Immature natural killer cell (primary cell): ENCODE data around the gene KCNMB2. TPM values are rescaled to one million over a fixed set of nuclear protein-coding genes. Genes with fewer than 3 reads are reported as not detected.

Experiments used
- DNase-seq, 3 donors: peaks; one replicate each; pipeline ENCODE4 v3.0.0; 2022; ENCODE audit warnings: mixed read lengths in 1 of 3
- H3K27ac Mint-ChIP-seq, 6 donors: one replicate each; pipeline ENCODE4 v1.8.0; 2020; ENCODE audit warnings: mixed read lengths in 6 of 6, mild to moderate bottlenecking in 5 of 6, inconsistent platforms in 4 of 6, moderate library complexity in 3 of 6
- H3K27me3 Mint-ChIP-seq, 3 donors: one replicate each; pipeline ENCODE4 v1.8.0; 2020 to 2021; ENCODE audit warnings: low read depth in 3 of 3, mild to moderate bottlenecking in 3 of 3, mixed read lengths in 3 of 3, moderate library complexity in 3 of 3, inconsistent platforms in 1 of 3
- H3K36me3 Mint-ChIP-seq, 3 donors: one replicate each; pipeline ENCODE4 v1.8.0; 2020; ENCODE audit warnings: mixed read lengths in 3 of 3, inconsistent platforms in 2 of 3, mild to moderate bottlenecking in 2 of 3
- H3K4me1 Mint-ChIP-seq, 2 donors: one replicate each; pipeline ENCODE4 v1.8.0; 2020; ENCODE audit warnings: inconsistent platforms in 2 of 2, mild to moderate bottlenecking in 2 of 2, mixed read lengths in 2 of 2, moderate library complexity in 1 of 2
- H3K4me3 Mint-ChIP-seq, 5 donors: one replicate each; pipeline ENCODE4 v1.8.0; 2020; ENCODE audit warnings: mild to moderate bottlenecking in 5 of 5, mixed read lengths in 5 of 5, inconsistent platforms in 3 of 5, moderate library complexity in 3 of 5
- H3K9me3 Mint-ChIP-seq, 6 donors: one replicate each; pipeline ENCODE4 v1.8.0; 2020; ENCODE audit warnings: mild to moderate bottlenecking in 6 of 6, mixed read lengths in 6 of 6, inconsistent platforms in 4 of 6, moderate library complexity in 3 of 6
- polyA plus RNA-seq, 3 donors: library from polyadenylated mRNA; unstranded; fragments of 300-500 nt; fragmentation: Illumina TruSeq; gene quantifications; one replicate each; pipeline ENCODE4 v1.2.3, GENCODE V29; 2021

Gene KCNMB2
- polyA plus RNA-seq, 3 donors from 2014 or later = not detected

DNA sequence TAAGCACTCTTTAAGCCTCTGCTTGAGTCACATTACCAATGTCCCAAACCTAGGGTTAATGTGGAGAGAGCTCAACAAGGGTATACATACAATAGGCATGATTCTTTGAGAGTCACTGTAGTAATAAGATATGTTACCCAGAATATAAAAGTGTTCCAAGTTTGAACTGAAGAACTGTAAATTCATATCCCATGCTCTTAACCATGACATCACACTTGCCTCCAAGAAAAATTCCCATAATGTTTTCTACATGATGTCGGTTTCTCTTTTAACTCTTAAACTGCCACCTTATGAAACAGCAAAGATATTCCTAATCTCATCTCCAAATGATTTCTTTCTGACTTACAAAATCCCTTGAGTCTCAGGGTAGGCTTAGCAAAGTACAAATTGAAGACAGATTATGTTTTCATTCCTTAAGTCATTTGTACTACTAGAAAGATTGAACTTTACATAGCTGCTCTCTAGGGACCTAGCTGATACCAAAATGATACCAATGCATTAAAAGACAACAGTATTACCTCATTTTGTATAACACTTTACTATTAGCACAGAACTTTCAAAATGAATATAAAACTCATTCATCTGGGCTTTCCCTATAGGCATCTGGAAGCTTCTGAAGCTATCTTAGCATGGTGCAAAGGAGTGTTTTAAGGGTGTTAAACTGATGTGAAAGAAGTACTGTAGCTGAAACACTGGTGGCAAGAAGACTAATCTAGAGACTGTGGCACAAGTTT, 127.1 kb downstream of the KCNMB2 start:
- no peaks in the 10 kb centered on the region for H3K36me3 Mint-ChIP-seq
- H3K27me3 Mint-ChIP-seq = peaks cover 0 to 1% (median 0%) of the 10 kb centered on the region in 3 donors
- no peak overlapping the region for H3K27ac Mint-ChIP-seq
- no peak for DNase-seq
- no peak overlapping the region for H3K4me3 Mint-ChIP-seq
- no peaks in the 10 kb centered on the region for H3K4me1 Mint-ChIP-seq
- peaks cover 0 to 7% (median 2%) of the 10 kb centered on the region in 6 donors for H3K9me3 Mint-ChIP-seq

DNA sequence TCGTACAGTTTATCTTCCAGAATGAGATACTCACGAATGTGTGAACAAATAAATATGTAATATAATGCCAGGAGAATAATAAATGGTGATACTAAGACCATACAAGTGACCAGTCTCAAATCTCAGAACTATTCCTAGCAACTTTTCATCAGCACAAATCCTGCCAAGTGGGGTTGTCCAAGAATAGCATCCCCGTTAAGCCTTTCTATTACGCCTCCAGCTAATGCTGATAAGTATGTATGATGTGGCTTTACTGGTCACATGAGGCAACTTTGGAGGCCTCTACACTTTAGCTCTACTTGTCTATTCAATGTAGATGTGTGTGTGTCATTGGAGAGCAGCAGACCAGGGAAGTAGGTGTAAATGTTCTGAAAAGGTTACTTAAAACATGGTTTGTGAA, 129.5 kb downstream of the KCNMB2 start:
- Mint-ChIP-seq H3K9me3 (peaks cover 0 to 4% (median 2%) of the 10 kb centered on the region in 6 donors), H3K27me3 (peaks cover 0 to 3% (median 2%) of the 10 kb centered on the region in 3 donors), H3K4me1 (no peaks in the 10 kb centered on the region), H3K36me3 (no peaks in the 10 kb centered on the region), H3K4me3 (no peak overlapping the region), H3K27ac (no peak overlapping the region)
- DNase-seq = no peak

DNA sequence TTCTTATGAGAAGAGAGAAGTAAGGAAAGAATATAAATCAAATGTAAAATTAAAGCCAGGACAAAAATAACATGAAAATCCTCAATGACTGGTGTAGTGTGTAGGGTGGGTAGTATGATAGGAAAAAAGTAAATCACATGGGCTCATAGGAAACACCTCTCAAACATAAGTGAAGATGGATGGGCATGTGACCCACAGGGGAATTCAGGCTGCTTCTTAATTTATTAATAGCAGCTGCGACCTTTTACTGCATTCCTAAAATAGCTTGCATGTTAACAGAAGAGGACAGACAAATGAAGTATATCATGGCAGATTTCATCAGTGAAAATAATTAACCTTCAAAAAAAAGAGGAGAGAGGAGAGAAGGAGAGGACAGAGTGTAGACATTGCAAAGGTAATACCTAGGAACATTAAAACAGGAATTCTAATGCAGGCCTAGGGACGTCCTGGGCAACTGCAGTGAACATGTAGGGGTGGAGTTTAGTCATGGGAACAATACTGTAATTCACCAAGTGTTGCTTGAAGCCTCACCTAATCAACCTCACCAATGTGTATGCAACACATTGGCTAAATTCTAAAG, 132.9 kb downstream of the KCNMB2 start:
- Mint-ChIP-seq H3K9me3 (peaks cover 0 to 2% (median under 1%) of the 10 kb centered on the region in 6 donors), H3K36me3 (no peaks in the 10 kb centered on the region), H3K4me1 (no peaks in the 10 kb centered on the region), H3K4me3 (no peak overlapping the region), H3K27me3 (peaks cover 0 to 2% (median 2%) of the 10 kb centered on the region in 3 donors), H3K27ac (no peak overlapping the region)
- DNase-seq = no peak

DNA sequence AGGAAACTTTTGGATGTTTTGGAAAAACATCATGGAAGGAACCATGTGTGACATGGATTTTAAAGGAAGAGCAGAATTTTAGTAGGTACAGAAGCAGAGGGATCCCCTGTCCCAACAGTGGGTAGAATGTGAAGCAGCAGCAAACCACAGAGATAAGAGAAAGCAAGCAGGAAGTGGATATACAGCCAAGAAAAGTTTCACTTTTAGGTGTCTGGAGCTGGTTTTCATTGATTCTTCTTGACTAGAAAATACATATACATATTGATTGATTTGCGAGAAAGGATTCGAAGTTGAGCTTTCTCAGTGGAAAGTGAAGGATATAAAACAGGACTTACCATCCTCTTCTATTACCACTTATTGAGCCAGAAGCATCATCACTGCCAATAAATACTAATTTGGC, 133.5 kb downstream of the KCNMB2 start:
- DNase-seq = no peak
- no peak overlapping the region for H3K27ac Mint-ChIP-seq

DNA sequence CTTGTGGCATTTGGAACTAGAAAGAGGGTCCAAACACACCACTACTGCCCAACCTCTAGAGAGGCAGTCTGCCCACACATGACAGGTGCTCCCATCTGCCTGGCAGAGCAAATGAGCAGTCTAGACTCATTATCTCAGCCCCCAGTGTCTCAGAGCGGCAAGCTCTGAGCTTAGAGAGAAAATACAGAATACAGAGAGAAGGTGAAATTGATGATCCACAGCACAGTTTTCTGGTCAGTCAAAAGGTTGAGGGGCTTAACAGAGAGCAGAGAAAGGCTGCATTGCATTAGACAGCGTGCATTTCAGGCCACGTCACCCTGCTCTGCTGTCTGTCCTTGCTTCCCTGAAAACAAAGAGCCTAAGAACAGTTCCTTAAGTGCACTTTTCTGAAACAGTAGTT, 135.1 kb downstream of the KCNMB2 start:
- Mint-ChIP-seq H3K27me3 (peaks cover 0 to 2% (median 2%) of the 10 kb centered on the region in 3 donors), H3K27ac (no peak overlapping the region), H3K4me3 (no peak overlapping the region), H3K9me3 (peaks cover 0 to 2% (median 0%) of the 10 kb centered on the region in 6 donors), H3K4me1 (no peaks in the 10 kb centered on the region), H3K36me3 (no peaks in the 10 kb centered on the region)
- no peak for DNase-seq

More for the DNA sequence above, 133.5 kb downstream of the KCNMB2 start:
- Mint-ChIP-seq H3K4me1 (no peaks in the 10 kb centered on the region), H3K9me3 (peaks cover 0 to 2% (median 0%) of the 10 kb centered on the region in 6 donors), H3K4me3 (no peak overlapping the region), H3K36me3 (no peaks in the 10 kb centered on the region), H3K27me3 (peaks cover 0 to 2% (median 2%) of the 10 kb centered on the region in 3 donors)

DNA sequence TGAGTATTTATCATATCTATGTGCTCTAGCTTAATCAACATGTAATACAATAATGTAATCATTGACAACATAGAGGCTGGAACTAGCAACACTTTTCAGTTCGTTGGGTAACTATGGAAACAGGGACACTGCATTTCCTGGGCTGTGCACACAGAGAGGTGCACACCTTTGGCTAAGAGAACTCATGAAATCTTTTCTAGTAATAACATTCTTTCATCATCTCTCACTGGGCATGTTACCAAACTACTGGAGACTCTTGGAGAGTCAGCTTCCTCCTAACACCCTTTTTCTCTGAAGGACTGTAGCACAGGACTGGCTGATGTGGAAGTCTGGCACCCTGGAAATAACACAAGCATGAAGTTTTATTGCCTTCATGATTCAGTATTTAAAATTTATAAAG, 135.6 kb downstream of the KCNMB2 start:
- Mint-ChIP-seq H3K27me3 (peaks cover 0 to 2% (median 2%) of the 10 kb centered on the region in 3 donors), H3K4me3 (no peak overlapping the region), H3K9me3 (peaks cover 0 to 2% (median 0%) of the 10 kb centered on the region in 6 donors), H3K27ac (no peak overlapping the region), H3K4me1 (no peaks in the 10 kb centered on the region), H3K36me3 (no peaks in the 10 kb centered on the region)
- DNase-seq = no peak

DNA sequence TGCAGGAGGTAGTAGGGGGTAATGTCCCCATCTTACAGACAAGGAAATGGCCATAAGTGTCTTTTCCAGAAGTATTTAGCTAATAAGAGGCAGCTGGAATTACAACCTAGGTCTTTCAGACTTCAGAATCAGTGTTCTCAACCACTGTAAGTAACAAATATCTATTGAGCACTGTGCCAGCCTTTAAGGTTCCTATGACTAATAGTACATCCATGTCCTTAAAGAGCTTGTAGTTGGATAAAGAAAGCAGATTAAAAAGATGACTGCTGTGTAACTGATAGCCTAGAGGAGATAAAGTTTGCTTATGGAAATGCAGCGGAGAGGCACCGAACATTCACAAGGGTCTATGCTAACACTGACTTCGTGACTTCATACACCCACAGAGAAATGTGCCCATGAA, 136.0 kb downstream of the KCNMB2 start:
- Mint-ChIP-seq H3K4me3 (no peak overlapping the region), H3K9me3 (peaks cover 0 to 2% (median 0%) of the 10 kb centered on the region in 6 donors), H3K4me1 (no peaks in the 10 kb centered on the region), H3K27ac (no peak overlapping the region), H3K27me3 (peaks cover 0 to 2% (median 2%) of the 10 kb centered on the region in 3 donors), H3K36me3 (no peaks in the 10 kb centered on the region)
- DNase-seq = no peak

DNA sequence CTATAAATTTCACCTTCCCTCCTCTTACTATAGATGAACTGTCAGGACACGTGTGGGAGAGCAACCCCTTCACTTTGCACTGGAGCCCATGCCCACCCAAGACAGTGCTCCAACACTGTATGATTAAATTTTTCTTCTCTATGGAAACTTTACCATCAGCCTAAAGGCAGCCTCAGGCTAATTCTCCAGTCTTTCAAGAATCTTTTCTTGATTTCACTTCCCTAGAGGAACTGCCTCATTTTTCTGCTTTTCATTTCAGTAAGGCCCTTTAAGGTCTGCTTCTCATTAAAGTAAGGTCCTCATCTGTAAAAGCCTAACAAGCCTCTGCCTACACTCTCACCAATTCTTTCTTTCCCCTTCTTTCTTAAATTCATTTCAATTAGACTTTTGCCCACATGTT, 137.3 kb downstream of the KCNMB2 start:
- H3K9me3 Mint-ChIP-seq = peaks cover 0 to 8% (median under 1%) of the 10 kb centered on the region in 6 donors
- H3K36me3 Mint-ChIP-seq = no peaks in the 10 kb centered on the region
- no peak overlapping the region for H3K4me3 Mint-ChIP-seq
- no peak for DNase-seq
- H3K4me1 Mint-ChIP-seq = no peaks in the 10 kb centered on the region
- peaks cover 0 to 2% (median under 1%) of the 10 kb centered on the region in 3 donors for H3K27me3 Mint-ChIP-seq
- H3K27ac Mint-ChIP-seq = no peak overlapping the region

DNA sequence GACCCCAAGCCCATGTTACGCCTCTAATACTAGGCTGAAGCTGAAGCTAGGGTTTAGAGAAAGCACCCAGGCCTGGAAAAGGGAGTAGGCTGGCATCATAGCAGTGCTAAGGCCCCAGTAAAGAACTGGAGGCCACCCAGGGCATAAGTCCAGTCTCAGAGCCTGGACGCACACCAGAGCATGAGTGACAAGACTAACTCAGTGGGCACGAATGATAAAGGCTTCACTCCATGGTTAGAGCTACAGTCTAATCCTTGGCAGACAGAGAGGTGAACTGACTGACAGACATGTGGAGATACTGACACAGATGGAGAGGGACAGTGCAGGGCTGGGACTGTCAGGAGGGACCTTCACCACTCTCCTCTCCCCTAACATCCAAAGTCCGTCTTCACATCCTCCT, 139.8 kb downstream of the KCNMB2 start:
- H3K4me1 Mint-ChIP-seq = no peaks in the 10 kb centered on the region
- H3K4me3 Mint-ChIP-seq = no peak overlapping the region
- DNase-seq = no peak
- H3K9me3 Mint-ChIP-seq = peaks cover 0 to 8% (median under 1%) of the 10 kb centered on the region in 6 donors
- no peaks in the 10 kb centered on the region for H3K27me3 Mint-ChIP-seq
- H3K27ac Mint-ChIP-seq = no peak overlapping the region
- no peaks in the 10 kb centered on the region for H3K36me3 Mint-ChIP-seq

DNA sequence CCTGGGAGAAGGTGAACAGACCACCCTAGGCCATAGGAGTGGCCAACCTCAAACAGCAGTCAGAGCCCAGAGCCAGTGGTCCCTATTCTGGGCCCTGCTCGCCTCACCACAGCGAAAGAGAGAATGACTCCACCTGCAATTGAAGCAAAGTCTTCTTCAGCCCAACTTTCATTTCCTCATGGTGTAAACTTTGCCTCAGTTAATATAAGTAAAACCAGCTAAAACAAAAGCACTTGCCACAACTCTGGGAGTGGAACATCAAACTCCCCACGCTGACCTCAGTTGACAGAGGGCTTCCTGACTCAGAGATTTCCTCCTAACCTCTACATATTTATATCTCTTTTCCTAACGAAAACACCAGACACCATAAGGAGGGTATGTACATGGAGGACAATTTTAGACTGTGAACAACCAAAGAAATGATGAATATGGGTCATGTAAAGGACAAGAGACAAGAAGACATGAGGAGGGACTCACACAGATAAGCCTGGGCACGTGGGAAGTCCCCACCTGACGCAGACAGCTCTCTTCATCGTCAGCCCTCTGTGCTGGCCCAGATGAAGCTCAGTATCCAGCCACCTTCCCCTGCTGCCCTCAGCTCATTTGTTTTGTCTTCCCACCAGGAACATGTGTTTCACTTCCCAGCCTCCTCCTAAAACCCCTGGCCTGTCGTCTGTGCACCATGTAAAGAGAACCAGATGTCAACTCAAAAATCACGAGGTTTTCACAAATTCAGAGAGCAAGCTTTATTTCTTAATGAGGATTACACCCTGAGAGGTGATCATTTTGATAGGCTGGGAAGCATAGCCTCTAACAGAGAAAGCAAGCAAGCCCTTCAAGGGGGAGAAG, 140.9 kb downstream of the KCNMB2 start:
- H3K36me3 Mint-ChIP-seq = no peaks in the 10 kb centered on the region
- no peak overlapping the region for H3K27ac Mint-ChIP-seq
- DNase-seq = no peak
- peaks cover 0 to 14% (median under 1%) of the 10 kb centered on the region in 6 donors for H3K9me3 Mint-ChIP-seq
- no peak overlapping the region for H3K4me3 Mint-ChIP-seq
- H3K27me3 Mint-ChIP-seq = no peaks in the 10 kb centered on the region
- H3K4me1 Mint-ChIP-seq = no peaks in the 10 kb centered on the region

DNA sequence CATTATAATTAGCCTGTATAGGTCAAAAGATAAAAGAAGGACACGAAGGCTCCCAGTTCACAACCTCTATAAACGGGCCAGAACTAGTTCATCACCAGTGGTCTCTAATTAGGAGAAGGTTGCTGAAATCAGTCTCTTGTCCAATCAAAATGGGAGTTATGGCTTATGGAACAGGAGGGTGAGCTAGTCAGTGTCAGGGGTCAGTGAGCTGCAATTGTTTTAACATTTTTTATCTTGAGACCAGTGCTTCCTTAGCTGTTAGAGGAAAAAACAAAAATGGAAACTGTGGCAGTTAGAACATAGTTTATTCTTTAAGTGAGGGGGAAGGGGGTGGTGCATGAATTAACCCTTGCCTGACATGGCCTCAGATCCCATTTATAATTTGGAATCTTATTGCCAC, 141.7 kb downstream of the KCNMB2 start:
- no peak overlapping the region for H3K27ac Mint-ChIP-seq
- H3K4me1 Mint-ChIP-seq = no peaks in the 10 kb centered on the region
- H3K4me3 Mint-ChIP-seq = no peak overlapping the region
- peaks cover 0 to 15% (median 2%) of the 10 kb centered on the region in 6 donors for H3K9me3 Mint-ChIP-seq
- no peaks in the 10 kb centered on the region for H3K36me3 Mint-ChIP-seq
- DNase-seq = no peak
- H3K27me3 Mint-ChIP-seq = no peaks in the 10 kb centered on the region

DNA sequence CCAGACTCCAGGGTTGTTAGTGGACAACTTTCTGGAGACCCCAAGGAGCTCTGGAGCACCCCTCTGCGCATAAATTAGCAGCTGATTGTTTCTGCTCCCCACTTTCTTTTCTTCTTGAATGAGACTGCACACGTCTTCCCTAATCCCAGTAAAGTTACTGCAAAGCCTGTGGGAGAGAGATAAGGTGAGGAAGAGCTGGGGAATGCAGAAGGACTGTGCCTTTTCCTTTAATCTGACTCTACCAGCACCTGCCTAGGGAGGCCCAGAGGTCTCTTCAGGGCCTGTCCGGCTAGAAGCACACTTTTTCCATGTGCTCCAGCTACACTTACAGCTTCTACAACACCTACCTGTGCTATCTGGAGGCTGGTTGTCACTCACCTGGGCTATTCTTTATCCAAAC, 143.8 kb downstream of the KCNMB2 start:
- no peak overlapping the region for H3K27ac Mint-ChIP-seq
- no peak overlapping the region for H3K4me3 Mint-ChIP-seq
- H3K27me3 Mint-ChIP-seq = no peaks in the 10 kb centered on the region
- DNase-seq = no peak
- H3K36me3 Mint-ChIP-seq = no peaks in the 10 kb centered on the region
- peaks cover 0 to 15% (median 2%) of the 10 kb centered on the region in 6 donors for H3K9me3 Mint-ChIP-seq
- no peaks in the 10 kb centered on the region for H3K4me1 Mint-ChIP-seq

DNA sequence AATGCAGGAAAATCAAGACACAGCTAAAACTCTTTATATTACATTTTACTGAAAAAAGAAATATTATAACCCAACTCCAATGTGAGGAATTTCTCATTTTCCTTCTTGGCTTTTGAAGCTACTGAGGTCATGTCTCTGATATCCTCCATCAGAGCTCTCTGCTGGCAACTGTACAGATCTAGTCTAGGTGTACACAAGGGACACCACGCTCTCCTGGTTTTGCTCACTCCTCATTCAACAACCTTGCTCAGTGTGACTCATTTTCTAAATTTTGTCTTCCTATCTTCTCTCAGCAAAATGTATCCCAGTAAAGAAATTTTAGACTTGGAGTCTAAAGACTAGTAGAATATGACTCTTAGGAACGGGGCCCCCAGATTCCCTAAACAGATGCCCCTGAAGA, 144.3 kb downstream of the KCNMB2 start:
- Mint-ChIP-seq H3K9me3 (peaks cover 0 to 15% (median 2%) of the 10 kb centered on the region in 6 donors), H3K27ac (no peak overlapping the region), H3K4me3 (no peak overlapping the region), H3K36me3 (no peaks in the 10 kb centered on the region), H3K27me3 (no peaks in the 10 kb centered on the region), H3K4me1 (no peaks in the 10 kb centered on the region)
- DNase-seq = no peak
